Stimulated activated CD8-positive, alpha-beta memory T cell treated with anti-CD3 and anti-CD28 coated beads, Interleukin-12 subunit alpha, Interleukin-12 subunit beta, amount 100 ng/mL, for 4 hours (primary cell): ENCODE measurements around the gene KRTAP13-2.

Experiments used
- DNase-seq: peaks from one replicate; pipeline ENCODE4 v3.0.0-alpha.2; 2020; ENCODE audit warnings: low read depth

The KRTAP13-2 gene

GRCh38 chr21:30326390-30326789, 45.7 kb downstream of the KRTAP13-2 start:
- no peak for DNase-seq
